NCI-H2029 (cell line): ENCODE data around the gene HOOK2.
A peak's percentile ranks its signal among the peaks of the same experiment; 100 is the strongest.

Experiments
- DNase-seq: peaks from one replicate; lab custom pipeline; 2025; lab: John Stamatoyannopoulos, UW

HOOK2 gene

GRCh38 chr19:12793290-12794195 is 18.2 kb upstream of the HOOK2 start:
- peak; percentile 87 for DNase-seq

- DNase-seq, result no peak
Measured at GRCh38 chr19:12792853-12793289, 17.5 kb upstream of the HOOK2 start.

GRCh38 chr19:12792051-12792852 is 16.9 kb upstream of the HOOK2 start:
- peak; percentile 83 for DNase-seq

- peak; percentile 95 for DNase-seq
Measured at GRCh38 chr19:12791345-12792050, 16.1 kb upstream of the HOOK2 start, which contains the start of gene JUNB. JUNB (plus strand) TSS chr19:12791486; CDS start chr19:12791772, 286 bp downstream.

GRCh38 chr19:12790628-12791344 is 15.4 kb upstream of the HOOK2 start:
- no peak for DNase-seq

GRCh38 chr19:12789904-12790619 is 14.7 kb upstream of the HOOK2 start:
- DNase-seq, result peak; percentile 89

GRCh38 chr19:12789098-12789903 is 13.9 kb upstream of the HOOK2 start:
- no peak for DNase-seq

- DNase-seq, result peak; percentile 32
Measured at GRCh38 chr19:12788682-12789097, 13.3 kb upstream of the HOOK2 start.

GRCh38 chr19:12788042-12788681 is 12.8 kb upstream of the HOOK2 start:
- no peak for DNase-seq

- no peak for DNase-seq
Measured at GRCh38 chr19:12787458-12787857, 12.1 kb upstream of the HOOK2 start.

- DNase-seq, result no peak
Measured at GRCh38 chr19:12786952-12787351, 11.6 kb upstream of the HOOK2 start.

GRCh38 chr19:12786141-12786870 is 11.0 kb upstream of the HOOK2 start:
- DNase-seq, result no peak

GRCh38 chr19:12785431-12786031 is 10.2 kb upstream of the HOOK2 start:
- no peak for DNase-seq

GRCh38 chr19:12784871-12785430 is 9.6 kb upstream of the HOOK2 start:
- DNase-seq, result no peak

GRCh38 chr19:12784394-12784870 is 9.1 kb upstream of the HOOK2 start:
- no peak for DNase-seq

- no peak for DNase-seq
Measured at GRCh38 chr19:12783849-12784393, 8.6 kb upstream of the HOOK2 start.

GRCh38 chr19:12783291-12783848 is 8.0 kb upstream of the HOOK2 start:
- DNase-seq, result no peak
